ENCODE data around the gene ARSG. TPM values are rescaled to one million over a fixed set of nuclear protein-coding genes. Genes with fewer than 3 reads are reported as not detected.

Gene ARSG
- total and polyA plus RNA-seq, 9 of the 15 experiments (the other 6 are each of a cell fraction or from before 2014, with no cell fraction given) = 1.0 to 5.6 (median 1.8) TPM

- FAIRE-seq = no peak
- ChIA-PET POLR2A (no interaction called here), CTCF (ENCODE audit: low intra/inter-chr PET ratio) (no interaction called here)
- no peak overlapping the region for H3K27ac ChIP-seq (ENCODE audit: extremely low read depth, low read depth, low read length)
- H3K36me3 ChIP-seq (ENCODE audit: control insufficient read depth, insufficient read depth, low read length) = no peaks in the 10 kb centered on the region
- no peak overlapping the region for H2AFZ ChIP-seq (ENCODE audit: low read depth, low read length)
- no peaks in the 10 kb centered on the region for H3K9me3 ChIP-seq (replicated peaks; ENCODE audit: control insufficient read depth, insufficient read depth, low read depth, low read length)
- peaks cover 33 to 38% of the 10 kb centered on the region in 2 experiments for H3K27me3 ChIP-seq (ENCODE audit: control insufficient read depth in 2 of 2, insufficient read depth in 2 of 2, low read length in 2 of 2)
- no peak overlapping the region for H3K9ac ChIP-seq (ENCODE audit: insufficient read depth in 1 of 2, low read depth in 2 of 2, low read length in 2 of 2)
- WGBS (ENCODE audit: insufficient coverage, low coverage, missing lambda C conversion rate) = 5% methylated on average over 21 of the region's 21 CpGs
- no peaks in the 10 kb centered on the region for H4K20me1 ChIP-seq (replicated peaks; ENCODE audit: control insufficient read depth, insufficient read depth, low read length)
- H3K4me1 ChIP-seq (replicated peaks in 1 of 2; ENCODE audit: control insufficient read depth in 2 of 2, insufficient read depth in 2 of 2, low read length in 2 of 2) = no peaks in the 10 kb centered on the region
- H3K4me3 ChIP-seq = no peak overlapping the region
- H3K79me2 ChIP-seq (ENCODE audit: control insufficient read depth, insufficient read depth, low read length) = no peaks in the 10 kb centered on the region
- no peak for DNase-seq (ENCODE audit: extremely low read depth in 1 of 4, low spot score in 3 of 4)
- BruUV-seq (replicated peaks) = no TSS peak
- no peaks in the 10 kb centered on the region for H3K9me1 ChIP-seq (ENCODE audit: control insufficient read depth, insufficient read depth, low read length)
- in situ Hi-C loops (cut with MboI) = no loop called here
- intact Hi-C loops (cut with micrococcal nuclease) = no loop called here
- no peak for ATAC-seq
- H3K4me2 ChIP-seq (ENCODE audit: insufficient read depth, low read length) = no peak overlapping the region
- no peak for TF ChIP-seq RBM17 (IDR thresholded peaks at IDR 0.05; ENCODE audit: borderline replicate concordance, low read depth, low read length)
- no peak for TF ChIP-seq TBP (optimal IDR thresholded peaks at IDR 0.05; ENCODE audit: low read depth, low read length)
- TF ChIP-seq ZNF146 (CRISPR knock-in tag; IDR thresholded peaks at IDR 0.05; ENCODE audit: unreplicated experiment) = no peak
- TF ChIP-seq ZBTB5 (IDR thresholded peaks at IDR 0.05) = no peak
- no peak for TF ChIP-seq ELK1 (CRISPR knock-in tag; IDR thresholded peaks at IDR 0.05)
- no peak for TF ChIP-seq CEBPG (CRISPR knock-in tag; IDR thresholded peaks at IDR 0.05)
- TF ChIP-seq CEBPG (tag; conservative IDR thresholded peaks at IDR 0.05 in 1 of 2, IDR thresholded peaks at IDR 0.05 in 1 of 2) = peak; percentile 74 to 78
- no peak for TF ChIP-seq ESRRA (IDR thresholded peaks at IDR 0.05; ENCODE audit: borderline replicate concordance, low read depth)
- TF ChIP-seq, protein P1, sequence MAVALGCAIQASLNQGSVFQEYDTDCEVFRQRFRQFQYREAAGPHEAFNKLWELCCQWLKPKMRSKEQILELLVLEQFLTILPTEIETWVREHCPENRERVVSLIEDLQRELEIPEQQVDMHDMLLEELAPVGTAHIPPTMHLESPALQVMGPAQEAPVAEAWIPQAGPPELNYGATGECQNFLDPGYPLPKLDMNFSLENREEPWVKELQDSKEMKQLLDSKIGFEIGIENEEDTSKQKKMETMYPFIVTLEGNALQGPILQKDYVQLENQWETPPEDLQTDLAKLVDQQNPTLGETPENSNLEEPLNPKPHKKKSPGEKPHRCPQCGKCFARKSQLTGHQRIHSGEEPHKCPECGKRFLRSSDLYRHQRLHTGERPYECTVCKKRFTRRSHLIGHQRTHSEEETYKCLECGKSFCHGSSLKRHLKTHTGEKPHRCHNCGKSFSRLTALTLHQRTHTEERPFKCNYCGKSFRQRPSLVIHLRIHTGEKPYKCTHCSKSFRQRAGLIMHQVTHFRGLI (CRISPR knock-in tag; IDR thresholded peaks at IDR 0.05) = no peak
- TF ChIP-seq MCM2 (IDR thresholded peaks at IDR 0.05; ENCODE audit: low read depth) = no peak
- TF ChIP-seq ZNF511 (CRISPR knock-in tag; IDR thresholded peaks at IDR 0.05) = no peak
- TF ChIP-seq NFATC3 (IDR thresholded peaks at IDR 0.05) = no peak
- no peak for TF ChIP-seq PTRF (tag; IDR thresholded peaks at IDR 0.05)
- no peak for TF ChIP-seq ZNF717 (CRISPR knock-in tag; IDR thresholded peaks at IDR 0.05)
- TF ChIP-seq NR3C1 (CRISPR knock-in tag; IDR thresholded peaks at IDR 0.05) = no peak
- no peak for TF ChIP-seq TSC22D4 (tag; IDR thresholded peaks at IDR 0.05)
- no peak for TF ChIP-seq ZFP1 (CRISPR knock-in tag; IDR thresholded peaks at IDR 0.05)
Observed at GRCh38 chr17:68378268-68379176, 87.2 kb downstream of the ARSG start.
